SK-N-SH (cell line): ENCODE results near the gene FETUB. TPM values are rescaled to one million over a fixed set of nuclear protein-coding genes. Genes with fewer than 3 reads are reported as not detected.

Source experiments
- CTCF ChIA-PET: fragments of 300-600, 350-600 bp; formaldehyde crosslinking; extraction: SDS; loops from one replicate; lab custom pipeline; 2021; lab: Yijun Ruan, JAX
- POLR2A ChIA-PET: fragments of 350-600 bp; sonication (Branson Sonifier 250); formaldehyde crosslinking; extraction: SDS; loops from one replicate; lab custom pipeline; 2020; ENCODE audit warnings: antibody characterized with exemption, inconsistent platforms; lab: Yijun Ruan, JAX
- DNase-seq: peaks from one replicate; pipeline ENCODE4 v3.0.0; 2012
- H2AFZ ChIP-seq: fragments of 200-600 bp; sonication (generic); 2 replicates; pipeline ENCODE4 v1.8.1; 2016; ENCODE audit warnings: antibody characterized with exemption, mild to moderate bottlenecking, low read depth
- H3F3A ChIP-seq: fragments of 200-600 bp; sonication (generic); replicated peaks from 2 replicates; pipeline ENCODE3; 2016; ENCODE audit warnings: antibody characterized with exemption, mild to moderate bottlenecking; ENCODE audit not compliant: insufficient read depth
- H3K27ac ChIP-seq, 2 experiments: fragments of 200-500 bp in 1 of 2; fragments of 200-600 bp in 1 of 2; sonication (Bioruptor generic) in 1 of 2; sonication (generic), shearing (Covaris generic) in 1 of 2; 2 replicates each; pipeline versions ENCODE4 v1.5.1 to v1.6.1; 2014 to 2016; ENCODE audit warnings: low read depth in 2 of 2, inconsistent platforms in 1 of 2, low read length in 1 of 2, mild to moderate bottlenecking in 1 of 2, mixed read lengths in 1 of 2
- H3K27me3 ChIP-seq: fragments of 200-600 bp; sonication (generic), shearing (Covaris generic); 2 replicates; pipeline ENCODE4 v1.6.1; 2016; ENCODE audit warnings: mixed run types; ENCODE audit not compliant: insufficient read depth
- H3K36me3 ChIP-seq, 2 experiments: fragments of 200-500 bp in 1 of 2; fragments of 200-600 bp in 1 of 2; sonication (Bioruptor generic) in 1 of 2; sonication (generic) in 1 of 2; replicated peaks in 1 of 2; 2 replicates each; pipeline versions ENCODE3 to v1.5.1; 2014 to 2016; ENCODE audit warnings: low read length in 1 of 2, mild to moderate bottlenecking in 1 of 2; ENCODE audit not compliant: insufficient read depth in 2 of 2, control insufficient read depth in 1 of 2
- H3K4me1 ChIP-seq, 2 experiments: fragments of 200-500 bp in 1 of 2; fragments of 200-600 bp in 1 of 2; sonication (Bioruptor generic) in 1 of 2; sonication (generic), shearing (Covaris generic) in 1 of 2; 2 replicates each; pipeline versions ENCODE4 v1.5.1 to v1.6.1; 2014 to 2016; ENCODE audit warnings: low read depth in 1 of 2, low read length in 1 of 2, mixed run types in 1 of 2; ENCODE audit not compliant: insufficient read depth in 2 of 2, control insufficient read depth in 1 of 2
- H3K4me2 ChIP-seq: fragments of 200-600 bp; sonication (generic), shearing (Covaris generic); 2 replicates; pipeline ENCODE4 v1.6.1; 2017; ENCODE audit warnings: mixed run types
- H3K4me3 ChIP-seq, 2 experiments: fragments of 200-500 bp in 1 of 2; fragments of 200-600 bp in 1 of 2; sonication (Bioruptor generic) in 1 of 2; sonication (generic), shearing (Covaris generic) in 1 of 2; 2 replicates each; pipeline versions ENCODE4 v1.5.1 to v1.8.1; 2014 to 2016; ENCODE audit warnings: low read depth in 2 of 2, inconsistent platforms in 1 of 2, low read length in 1 of 2, mild to moderate bottlenecking in 1 of 2, mixed read lengths in 1 of 2, moderate library complexity in 1 of 2
- H3K79me2 ChIP-seq: fragments of 200-600 bp; sonication (generic); 2 replicates; pipeline ENCODE4 v1.8.1; 2017; ENCODE audit warnings: mild to moderate bottlenecking; ENCODE audit not compliant: insufficient read depth
- H3K9ac ChIP-seq: fragments of 200-600 bp; sonication (generic); 2 replicates; pipeline ENCODE4 v1.6.1; 2017; ENCODE audit warnings: mixed run types
- H3K9me2 ChIP-seq: fragments of 200-600 bp; sonication (generic); 2 replicates; pipeline ENCODE4 v1.6.1; 2017; ENCODE audit warnings: mixed run types
- H3K9me3 ChIP-seq: fragments of 200-600 bp; sonication (generic); 2 replicates; pipeline ENCODE4 v1.6.1; 2017; ENCODE audit warnings: mixed run types, mild to moderate bottlenecking, moderate library complexity
- H4K20me1 ChIP-seq: fragments of 200-600 bp; sonication (generic); 2 replicates; pipeline ENCODE4 v1.6.1; 2017; ENCODE audit warnings: mild to moderate bottlenecking, mixed run types; ENCODE audit not compliant: insufficient read depth
- CHD2 ChIP-seq: fragments of 150-350 bp; IDR thresholded peaks from 2 replicates; pipeline ENCODE4 v1.6.1; 2018; ENCODE audit warnings: low read length; ENCODE audit not compliant: partially characterized antibody
- EP300 ChIP-seq, 2 experiments: IDR thresholded peaks; 2 replicates each; pipeline versions ENCODE4 v1.4.0 to v1.6.1; 2012; ENCODE audit warnings: borderline replicate concordance in 1 of 2, low read depth in 1 of 2, low read length in 1 of 2
- FOXJ3 ChIP-seq: sonication (generic); formaldehyde crosslinking; IDR thresholded peaks from 2 replicates; pipeline ENCODE4 v1.5.1; 2020; ENCODE audit warnings: mild to moderate bottlenecking, missing genetic modification reagents
- GABPA ChIP-seq: IDR thresholded peaks from 2 replicates; pipeline ENCODE4 v1.4.0; 2012; ENCODE audit warnings: low read depth, mild to moderate bottlenecking
- JUND ChIP-seq: IDR thresholded peaks from 2 replicates; pipeline ENCODE4 v1.4.0; 2012
- PBX3 ChIP-seq: IDR thresholded peaks from 2 replicates; pipeline ENCODE4; 2012
- POLR2AphosphoS5 ChIP-seq: IDR thresholded peaks from 2 replicates; pipeline ENCODE4 v1.6.1; 2012; ENCODE audit warnings: low read depth, low read length
- RXRA ChIP-seq: IDR thresholded peaks from 2 replicates; pipeline ENCODE4 v1.4.0; 2012; ENCODE audit warnings: low read depth, mild to moderate bottlenecking, borderline replicate concordance
- SIN3A ChIP-seq: IDR thresholded peaks from 2 replicates; pipeline ENCODE4 v1.6.1; 2012; ENCODE audit warnings: low read depth, mild to moderate bottlenecking, low read length, moderate library complexity, borderline replicate concordance
- TCF12 ChIP-seq: IDR thresholded peaks from 2 replicates; pipeline ENCODE4 v1.4.0; 2012
- polyA plus RNA-seq, 3 experiments: library from polyadenylated mRNA; depleted of rRNA; stranded (reverse); fragments of >200 nt; gene quantifications; 2 replicates each; pipeline ENCODE4 v1.2.3, GENCODE V29; 2012
- TF ChIP-seq, protein P1 (sequence below): fragments of 200-600 bp; sonication (generic); IDR thresholded peaks from 2 replicates; pipeline ENCODE4 v1.6.1; 2017; ENCODE audit warnings: antibody characterized with exemption, mild to moderate bottlenecking, moderate library complexity
- TF ChIP-seq, protein P2 (sequence below): IDR thresholded peaks from 2 replicates; pipeline ENCODE4 v1.4.0; 2012; ENCODE audit warnings: low read depth, borderline replicate concordance

FETUB gene
- polyA plus RNA-seq, 1 of the 3 experiments (the other 2 are of a cell fraction) = 0.05 TPM

- no peak overlapping the region for H3K9ac ChIP-seq
These were observed 35.1 kb upstream of the FETUB start for GRCh38 chr3:186605078-186605477.

More at GRCh38 chr3:186605078-186605477, 35.1 kb upstream of the FETUB start:
- DNase-seq = no peak
- H3K9me3 ChIP-seq = no peaks in the 10 kb centered on the region
- no peaks in the 10 kb centered on the region for H3F3A ChIP-seq
- H4K20me1 ChIP-seq = no peaks in the 10 kb centered on the region
- H3K9me2 ChIP-seq = no peaks in the 10 kb centered on the region
- H3K4me3 ChIP-seq = no peak overlapping the region
- H3K79me2 ChIP-seq = no peaks in the 10 kb centered on the region
- TF ChIP-seq GABPA (no peak), TCF12 (no peak), SIN3A (no peak), EP300 (IDR thresholded peaks at IDR 0.05; ENCODE audit: borderline replicate concordance in 1 of 2, low read depth in 1 of 2, low read length in 1 of 2) (no peak), POLR2AphosphoS5 (no peak), RXRA (no peak), PBX3 (no peak), FOXJ3 (CRISPR knock-in tag) (no peak), JUND (no peak), CHD2 (no peak)
- TF ChIP-seq, protein P1, sequence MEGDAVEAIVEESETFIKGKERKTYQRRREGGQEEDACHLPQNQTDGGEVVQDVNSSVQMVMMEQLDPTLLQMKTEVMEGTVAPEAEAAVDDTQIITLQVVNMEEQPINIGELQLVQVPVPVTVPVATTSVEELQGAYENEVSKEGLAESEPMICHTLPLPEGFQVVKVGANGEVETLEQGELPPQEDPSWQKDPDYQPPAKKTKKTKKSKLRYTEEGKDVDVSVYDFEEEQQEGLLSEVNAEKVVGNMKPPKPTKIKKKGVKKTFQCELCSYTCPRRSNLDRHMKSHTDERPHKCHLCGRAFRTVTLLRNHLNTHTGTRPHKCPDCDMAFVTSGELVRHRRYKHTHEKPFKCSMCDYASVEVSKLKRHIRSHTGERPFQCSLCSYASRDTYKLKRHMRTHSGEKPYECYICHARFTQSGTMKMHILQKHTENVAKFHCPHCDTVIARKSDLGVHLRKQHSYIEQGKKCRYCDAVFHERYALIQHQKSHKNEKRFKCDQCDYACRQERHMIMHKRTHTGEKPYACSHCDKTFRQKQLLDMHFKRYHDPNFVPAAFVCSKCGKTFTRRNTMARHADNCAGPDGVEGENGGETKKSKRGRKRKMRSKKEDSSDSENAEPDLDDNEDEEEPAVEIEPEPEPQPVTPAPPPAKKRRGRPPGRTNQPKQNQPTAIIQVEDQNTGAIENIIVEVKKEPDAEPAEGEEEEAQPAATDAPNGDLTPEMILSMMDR = no peak
- TF ChIP-seq, protein P2, sequence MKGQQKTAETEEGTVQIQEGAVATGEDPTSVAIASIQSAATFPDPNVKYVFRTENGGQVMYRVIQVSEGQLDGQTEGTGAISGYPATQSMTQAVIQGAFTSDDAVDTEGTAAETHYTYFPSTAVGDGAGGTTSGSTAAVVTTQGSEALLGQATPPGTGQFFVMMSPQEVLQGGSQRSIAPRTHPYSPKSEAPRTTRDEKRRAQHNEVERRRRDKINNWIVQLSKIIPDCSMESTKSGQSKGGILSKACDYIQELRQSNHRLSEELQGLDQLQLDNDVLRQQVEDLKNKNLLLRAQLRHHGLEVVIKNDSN = no peak
- H3K4me2 ChIP-seq = no peak overlapping the region
- no peak overlapping the region for H3K27ac ChIP-seq
- ChIA-PET CTCF (interaction anchor here (1.7 to 17.4 kb wide), 2 partner anchors 10 to 627 kb away, joined by 4 to 167 read pairs; partner anchors contain the start of gene AHSG), POLR2A (no interaction called here)
- no peaks in the 10 kb centered on the region; the same call in 1 of the 2 replicates for H3K27me3 ChIP-seq
- no peaks in the 10 kb centered on the region for H3K4me1 ChIP-seq
- no peak overlapping the region for H2AFZ ChIP-seq
- H3K36me3 ChIP-seq = no peaks in the 10 kb centered on the region
